Stimulated activated naive CD8-positive, alpha-beta T cell treated with anti-CD3 and anti-CD28 coated beads, Interleukin-15, Interleukin-2, amounts not matched to agents 100 ng/mL and 50 ng/mL, for 24 hours (primary cell): ENCODE measurements around the gene RPL32.
A peak's percentile ranks its signal among the peaks of the same experiment; 100 is the strongest.
"Not testable (repeated sequence)": the region's sequence is repeated elsewhere in the genome, so short reads cannot be mapped to it uniquely, and the experiment has no call there.

Experiments
- H3K27ac Mint-ChIP-seq: one replicate; pipeline ENCODE4 v1.8.0; 2021; ENCODE audit warnings: mild to moderate bottlenecking, mixed read lengths
- H3K27me3 Mint-ChIP-seq: one replicate; pipeline ENCODE4 v1.8.0; 2021; ENCODE audit warnings: mixed read lengths
- H3K36me3 Mint-ChIP-seq: one replicate; pipeline ENCODE4 v1.8.0; 2021; ENCODE audit warnings: low read depth, mixed read lengths
- H3K4me1 Mint-ChIP-seq: one replicate; pipeline ENCODE4 v1.8.0; 2021; ENCODE audit warnings: low read depth, mixed read lengths
- H3K4me3 Mint-ChIP-seq: one replicate; pipeline ENCODE4 v1.8.0; 2021; ENCODE audit warnings: mild to moderate bottlenecking, mixed read lengths
- H3K9me3 Mint-ChIP-seq: one replicate; pipeline ENCODE4 v1.8.0; 2021; ENCODE audit warnings: mixed read lengths

The RPL32 gene

DNA sequence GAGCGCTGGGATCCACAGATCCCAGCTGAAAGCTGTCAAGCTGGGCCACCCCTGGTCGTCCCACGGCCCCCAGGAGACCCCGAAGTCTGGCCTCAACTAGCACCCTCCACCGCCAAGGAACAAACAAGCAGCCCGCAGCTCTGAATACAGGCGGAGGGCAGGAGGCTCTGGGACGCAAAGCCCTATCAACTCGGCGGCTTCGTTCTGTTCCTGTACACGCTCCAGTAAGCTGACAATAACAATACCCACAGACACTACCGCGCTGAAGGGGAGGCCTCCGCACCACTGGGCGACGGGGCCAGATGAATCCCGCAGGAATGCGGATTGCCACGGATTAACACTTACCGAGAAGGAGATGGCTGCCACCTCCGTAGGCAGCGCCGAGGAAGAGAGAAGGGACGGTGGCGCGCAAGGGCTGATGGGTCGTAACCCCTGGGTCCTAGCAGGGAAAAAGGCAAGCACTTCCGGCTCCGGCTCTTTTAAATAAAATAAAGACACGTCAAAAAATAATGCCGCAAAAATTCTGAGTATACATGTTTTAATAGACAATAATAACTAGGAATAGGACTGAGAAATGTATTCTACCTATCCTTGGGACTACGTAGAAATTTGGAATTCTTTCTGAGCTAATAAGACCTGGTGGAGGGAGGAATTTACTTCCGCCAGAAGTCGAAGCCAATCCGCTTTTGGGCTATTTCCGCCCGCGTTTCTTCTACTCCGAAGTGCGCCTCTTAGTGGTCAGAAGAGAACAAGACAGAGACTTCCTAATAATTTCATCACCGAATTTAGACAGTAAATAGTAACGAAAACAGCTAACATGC lies at the start of gene RPL32:
TSS of gene RPL32 (minus strand) at position 417 of the 821 bp plus-strand sequence. CDS start 1,328 bp downstream, outside the sequence.
- H3K27ac Mint-ChIP-seq = peak within 1 kb of the TSS; percentile 99
- H3K36me3 Mint-ChIP-seq = peaks cover 50% of the 10 kb centered on the region
- no peaks in the 10 kb centered on the region for H3K27me3 Mint-ChIP-seq
- peak within 1 kb of the TSS; percentile 98 for H3K4me3 Mint-ChIP-seq
- H3K4me1 Mint-ChIP-seq = peaks cover 62% of the 10 kb centered on the region
- H3K9me3 Mint-ChIP-seq = peaks cover 1% of the 10 kb centered on the region

DNA sequence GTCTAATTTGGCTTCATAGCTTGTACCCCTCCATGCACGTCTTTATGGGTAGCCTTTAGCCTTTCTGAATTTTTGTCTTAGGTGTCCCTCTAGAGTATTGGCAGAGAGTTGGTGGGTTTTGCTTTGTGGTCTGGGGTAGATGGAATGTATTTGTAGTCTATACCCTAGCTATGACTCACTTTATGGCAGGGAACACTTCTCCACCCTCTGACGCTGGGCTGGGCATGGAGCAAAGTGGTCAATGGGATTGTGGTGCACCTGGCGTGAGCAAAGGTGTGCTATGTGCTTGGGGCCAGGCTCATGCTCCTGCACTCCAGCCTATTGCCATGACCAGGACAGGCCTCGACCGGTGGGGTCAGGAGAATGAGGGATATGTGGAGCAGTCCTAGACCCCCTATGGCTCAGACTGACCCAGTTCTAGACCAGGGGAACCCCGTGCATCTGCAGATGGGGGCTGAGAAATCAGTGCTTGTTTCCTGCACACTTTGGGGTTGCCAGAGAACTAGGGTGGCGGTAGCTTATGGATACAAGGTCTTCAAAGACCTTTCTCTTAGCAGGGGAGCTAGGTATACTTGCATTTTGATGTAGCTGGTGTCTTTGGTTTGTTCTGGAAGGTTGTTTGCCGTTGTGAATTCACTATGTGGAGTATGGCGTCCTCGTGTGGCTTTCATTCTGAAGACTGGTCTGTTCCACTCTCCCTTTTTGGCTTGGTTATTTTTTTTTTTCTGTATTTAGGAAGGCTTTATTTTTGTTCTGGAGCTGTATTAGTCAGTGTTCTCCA lies 49.4 kb upstream of the RPL32 start:
- H3K4me1 Mint-ChIP-seq = peaks cover 12% of the 10 kb centered on the region
- no peaks in the 10 kb centered on the region for H3K36me3 Mint-ChIP-seq
- H3K27ac Mint-ChIP-seq = no peak overlapping the region
- no peaks in the 10 kb centered on the region for H3K9me3 Mint-ChIP-seq
- peaks cover 22% of the 10 kb centered on the region for H3K27me3 Mint-ChIP-seq
- no peak overlapping the region for H3K4me3 Mint-ChIP-seq

DNA sequence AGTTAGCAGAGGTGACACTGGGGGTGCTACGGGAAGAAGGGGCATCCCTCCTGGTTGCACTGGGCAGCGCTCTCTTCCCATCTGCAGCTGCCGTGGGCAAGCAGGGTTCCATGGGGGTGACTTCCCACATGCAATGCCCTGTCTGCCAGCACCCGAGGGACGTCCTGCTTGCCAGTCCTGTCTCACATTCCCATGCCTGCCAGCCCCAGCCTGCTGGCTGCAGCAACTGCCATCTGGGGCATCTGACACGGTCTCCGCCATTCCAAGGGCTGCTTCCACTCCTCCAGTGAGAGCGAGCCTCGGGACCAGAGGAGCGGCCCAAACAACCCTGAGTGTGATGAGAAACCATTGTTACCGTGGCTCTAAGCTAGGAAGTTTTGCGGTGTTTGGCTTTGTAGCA lies 45.4 kb upstream of the RPL32 start:
- no peaks in the 10 kb centered on the region for H3K9me3 Mint-ChIP-seq
- peaks cover 25% of the 10 kb centered on the region for H3K27me3 Mint-ChIP-seq
- no peaks in the 10 kb centered on the region for H3K36me3 Mint-ChIP-seq
- peaks cover 15% of the 10 kb centered on the region for H3K4me1 Mint-ChIP-seq
- H3K4me3 Mint-ChIP-seq = no peak overlapping the region
- no peak overlapping the region for H3K27ac Mint-ChIP-seq

DNA sequence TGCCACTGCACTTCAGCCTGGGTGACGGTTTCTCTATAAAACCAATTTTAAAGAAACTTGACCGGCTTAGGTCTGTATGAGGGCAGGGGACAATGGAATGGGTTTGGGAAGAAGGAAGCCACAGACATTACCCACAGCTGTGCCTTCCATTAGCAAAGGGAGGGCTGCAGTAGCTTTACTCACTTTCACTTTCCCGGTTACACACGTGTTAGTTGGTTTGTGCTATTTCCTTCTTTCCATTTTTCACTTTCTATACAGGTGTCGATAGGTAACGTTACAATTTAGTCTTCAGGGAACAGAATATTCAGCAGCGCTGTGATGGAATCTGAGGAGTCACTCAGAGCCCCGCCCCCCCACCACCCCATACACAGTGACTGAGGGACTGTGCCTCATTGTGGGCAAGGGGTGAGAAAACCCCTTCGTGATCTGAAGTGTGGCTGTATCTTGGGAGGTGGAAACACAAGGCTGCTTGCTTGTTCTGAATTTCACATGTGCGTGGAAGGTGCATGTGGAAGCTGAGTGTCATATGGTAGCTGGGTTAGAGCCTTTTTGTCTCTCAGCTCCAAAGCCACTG lies 44.8 kb upstream of the RPL32 start:
- H3K4me3 Mint-ChIP-seq = peak overlapping the region; percentile 19
- H3K36me3 Mint-ChIP-seq = no peaks in the 10 kb centered on the region
- peaks cover 14% of the 10 kb centered on the region for H3K4me1 Mint-ChIP-seq
- H3K9me3 Mint-ChIP-seq = no peaks in the 10 kb centered on the region
- H3K27me3 Mint-ChIP-seq = peaks cover 25% of the 10 kb centered on the region
- H3K27ac Mint-ChIP-seq = no peak overlapping the region

DNA sequence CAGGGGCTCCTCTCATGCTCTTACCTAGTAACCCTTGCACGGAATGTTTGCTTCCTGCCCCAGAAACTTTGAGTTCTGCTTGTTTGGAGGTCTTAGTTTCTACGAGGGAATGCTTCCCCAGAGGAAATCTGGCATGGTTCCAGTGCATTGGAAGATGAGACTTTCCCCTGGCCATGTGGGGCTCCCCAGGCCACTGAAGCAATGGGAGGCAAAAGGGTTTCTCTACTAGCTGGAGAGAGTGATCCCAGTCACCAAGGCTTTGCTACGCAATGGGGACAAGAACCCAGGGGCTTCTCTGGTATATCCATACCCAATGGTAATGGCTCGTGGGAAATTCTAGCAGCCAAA lies 44.2 kb upstream of the RPL32 start:
- H3K36me3 Mint-ChIP-seq = no peaks in the 10 kb centered on the region
- no peak overlapping the region for H3K4me3 Mint-ChIP-seq
- peaks cover 14% of the 10 kb centered on the region for H3K4me1 Mint-ChIP-seq
- H3K27ac Mint-ChIP-seq = no peak overlapping the region
- H3K27me3 Mint-ChIP-seq = peaks cover 24% of the 10 kb centered on the region
- no peaks in the 10 kb centered on the region for H3K9me3 Mint-ChIP-seq

DNA sequence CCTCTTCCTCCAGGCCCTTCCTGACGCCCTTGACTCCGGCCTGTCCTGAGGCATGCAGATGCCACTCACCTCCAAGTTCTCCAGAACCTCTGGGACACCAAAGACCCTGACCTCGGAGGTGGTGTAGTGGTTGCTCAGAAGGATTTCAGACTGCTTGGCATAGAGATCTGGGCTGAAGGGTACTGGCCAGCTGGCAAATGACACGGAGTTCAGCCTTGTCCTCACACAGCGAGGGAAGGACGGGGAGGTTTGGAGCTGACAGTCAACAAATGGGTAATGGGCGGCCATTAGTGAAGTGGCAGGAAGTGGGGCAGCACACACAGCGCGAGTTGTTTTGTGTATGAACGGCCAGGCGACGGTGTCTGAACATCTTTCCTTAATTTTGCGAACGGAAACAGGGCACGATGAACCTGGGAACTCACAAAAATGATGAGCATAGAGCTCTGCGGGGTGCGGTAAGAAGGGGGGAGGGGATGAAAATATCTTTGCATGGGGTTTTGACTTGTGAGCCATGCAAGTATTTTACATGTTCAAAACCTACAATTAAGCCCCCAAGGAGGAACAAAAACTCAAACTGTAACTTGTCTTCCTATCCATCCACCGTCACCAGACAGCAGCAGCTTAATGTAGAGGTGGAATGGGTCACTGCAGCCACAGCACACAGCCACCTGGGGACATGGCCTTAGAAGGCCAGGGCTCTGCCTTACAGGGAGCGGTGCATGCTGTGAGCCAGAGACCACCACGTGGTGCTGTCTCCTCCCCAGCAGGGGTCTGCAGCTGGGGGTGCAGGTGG lies 43.6 kb upstream of the RPL32 start:
- no peak overlapping the region for H3K4me3 Mint-ChIP-seq

DNA sequence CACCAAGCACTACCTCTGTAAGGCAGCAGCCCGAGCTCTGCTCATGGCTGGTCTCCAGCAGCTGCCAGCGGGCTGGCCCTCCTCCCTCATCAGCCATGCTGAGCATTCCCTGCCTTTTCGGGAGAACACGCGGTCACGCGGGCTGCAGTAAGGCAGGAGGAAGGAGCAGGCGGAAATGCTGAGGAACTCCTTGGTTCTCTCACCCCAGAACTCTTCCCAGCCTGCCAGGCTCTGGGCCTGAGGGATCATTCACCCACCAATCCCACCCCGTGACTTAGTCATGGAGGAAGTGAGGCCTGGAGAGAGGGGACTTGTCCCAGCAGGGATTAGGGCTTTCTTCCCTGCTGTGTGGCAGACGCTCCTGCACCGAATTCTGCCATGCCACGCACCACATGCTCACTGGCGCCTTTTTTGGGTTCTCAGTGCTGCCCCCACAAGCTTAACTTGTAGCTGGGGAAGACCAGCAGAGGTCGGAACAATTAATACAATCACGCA lies 42.9 kb upstream of the RPL32 start:
- Mint-ChIP-seq H3K27ac (no peak overlapping the region), H3K9me3 (no peaks in the 10 kb centered on the region), H3K4me3 (no peak overlapping the region), H3K36me3 (no peaks in the 10 kb centered on the region), H3K27me3 (peaks cover 15% of the 10 kb centered on the region), H3K4me1 (peaks cover 14% of the 10 kb centered on the region)

More for the DNA sequence above, 43.6 kb upstream of the RPL32 start:
- H3K36me3 Mint-ChIP-seq = no peaks in the 10 kb centered on the region
- no peaks in the 10 kb centered on the region for H3K9me3 Mint-ChIP-seq
- H3K27ac Mint-ChIP-seq = no peak overlapping the region
- peaks cover 14% of the 10 kb centered on the region for H3K4me1 Mint-ChIP-seq
- H3K27me3 Mint-ChIP-seq = peaks cover 18% of the 10 kb centered on the region

DNA sequence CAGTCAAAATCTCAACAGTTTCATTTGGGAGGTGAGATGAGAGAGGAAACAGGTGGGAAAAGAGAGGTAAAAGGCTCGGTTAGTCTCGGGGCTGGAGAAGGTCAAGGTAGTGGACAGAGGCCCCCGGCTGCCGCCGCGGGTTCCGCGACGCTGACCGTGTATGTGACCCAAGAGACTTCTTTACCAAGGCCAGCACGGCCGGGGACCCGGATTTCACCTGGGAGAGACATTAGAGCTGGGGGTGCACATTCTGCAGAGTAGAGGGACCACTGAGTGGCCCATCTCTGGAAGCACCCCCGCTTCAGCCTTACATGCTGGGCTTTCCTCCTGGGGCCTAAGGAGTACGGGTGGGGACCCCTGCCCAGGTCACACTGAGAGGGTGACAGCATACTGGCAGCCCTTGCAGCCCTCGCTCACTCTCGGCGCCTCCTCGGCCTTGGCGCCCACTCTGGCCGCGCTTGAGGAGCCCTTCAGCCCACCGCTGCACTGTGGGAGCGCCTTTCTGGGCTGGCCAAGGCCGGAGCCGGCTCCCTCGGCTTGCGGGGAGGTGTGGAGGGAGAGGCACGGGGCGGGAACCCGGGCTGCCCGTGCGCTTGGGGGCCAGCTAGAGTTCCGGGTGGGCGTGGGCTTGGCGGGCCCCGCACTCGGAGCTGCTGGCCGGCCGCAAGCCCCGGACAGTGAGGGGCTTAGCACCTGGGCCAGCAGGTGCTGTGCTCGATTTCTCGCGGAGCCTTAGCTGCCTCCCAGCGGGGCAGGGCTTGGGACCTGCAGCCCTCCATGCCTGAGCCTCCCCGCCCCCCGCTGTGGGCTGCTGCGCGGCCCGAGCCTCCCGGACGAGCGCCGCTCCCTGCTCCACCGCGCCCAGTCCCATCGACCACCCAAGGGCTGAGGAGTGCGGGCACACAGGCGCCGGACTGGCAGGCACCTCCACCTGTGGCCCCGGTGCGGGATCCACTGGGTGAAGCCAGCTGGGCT lies 41.3 kb upstream of the RPL32 start:
- H3K9me3 Mint-ChIP-seq = no peaks in the 10 kb centered on the region
- H3K27ac Mint-ChIP-seq = no peak overlapping the region
- peaks cover 9% of the 10 kb centered on the region for H3K27me3 Mint-ChIP-seq
- peaks cover 14% of the 10 kb centered on the region for H3K4me1 Mint-ChIP-seq
- no peaks in the 10 kb centered on the region for H3K36me3 Mint-ChIP-seq
- H3K4me3 Mint-ChIP-seq = no peak overlapping the region

DNA sequence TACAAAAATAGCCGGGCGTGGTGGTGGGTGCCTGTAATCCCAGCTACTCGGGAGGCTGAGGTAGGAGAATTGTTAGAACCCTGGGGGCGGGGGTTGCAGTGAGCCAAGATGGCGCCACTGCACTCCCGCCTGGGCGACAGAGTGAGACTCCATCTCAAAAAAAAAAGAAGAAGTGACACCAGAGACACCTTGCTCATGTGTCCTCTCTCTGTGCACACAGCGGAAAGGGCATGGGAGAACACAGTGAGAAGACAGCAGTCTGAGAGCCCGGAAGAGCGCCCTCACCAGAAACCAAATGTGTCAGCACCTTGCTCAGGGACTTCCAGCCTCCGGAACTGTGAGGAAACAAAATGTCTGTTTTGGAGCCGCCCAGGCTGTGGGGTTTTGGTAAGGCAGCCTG lies 40.5 kb upstream of the RPL32 start:
- H3K4me1 Mint-ChIP-seq = peaks cover 14% of the 10 kb centered on the region
- H3K9me3 Mint-ChIP-seq, H3K4me3 Mint-ChIP-seq, H3K27ac Mint-ChIP-seq, H3K27me3 Mint-ChIP-seq, H3K36me3 Mint-ChIP-seq: not testable (repeated sequence)

DNA sequence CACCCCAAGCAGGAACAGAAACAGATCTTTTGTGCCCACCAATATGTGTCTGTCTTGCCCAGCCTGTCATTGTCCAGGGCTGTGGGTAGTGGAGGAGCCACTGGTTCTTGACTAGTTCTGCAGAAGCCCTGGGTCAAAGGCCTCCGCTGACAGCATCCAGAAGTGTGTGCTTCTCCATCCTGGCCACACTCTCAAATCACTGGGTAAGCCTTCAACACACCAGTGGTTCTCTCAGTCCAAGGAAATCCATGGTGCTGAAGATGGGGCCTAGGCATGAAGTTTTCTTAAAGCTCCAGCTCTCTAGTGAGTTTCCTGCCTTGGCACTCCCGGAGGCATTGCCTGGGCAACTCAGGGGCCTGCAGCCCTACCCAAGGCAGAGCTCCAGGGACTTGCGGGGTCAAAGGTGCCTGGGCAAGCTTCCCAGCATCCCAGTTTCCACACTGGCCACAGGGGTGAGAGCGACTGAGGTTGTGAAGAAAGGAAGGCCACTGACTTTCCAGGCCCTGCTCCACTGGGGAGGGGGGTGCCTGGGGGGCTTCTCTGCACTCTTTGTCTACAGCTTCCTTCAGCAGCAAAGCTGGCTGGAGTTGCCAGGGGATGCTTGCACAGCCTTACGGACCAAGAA lies 37.9 kb upstream of the RPL32 start:
- no peak overlapping the region for H3K4me3 Mint-ChIP-seq
- peaks cover 5% of the 10 kb centered on the region for H3K27me3 Mint-ChIP-seq
- H3K4me1 Mint-ChIP-seq = no peaks in the 10 kb centered on the region
- no peak overlapping the region for H3K27ac Mint-ChIP-seq
- no peaks in the 10 kb centered on the region for H3K36me3 Mint-ChIP-seq
- no peaks in the 10 kb centered on the region for H3K9me3 Mint-ChIP-seq

DNA sequence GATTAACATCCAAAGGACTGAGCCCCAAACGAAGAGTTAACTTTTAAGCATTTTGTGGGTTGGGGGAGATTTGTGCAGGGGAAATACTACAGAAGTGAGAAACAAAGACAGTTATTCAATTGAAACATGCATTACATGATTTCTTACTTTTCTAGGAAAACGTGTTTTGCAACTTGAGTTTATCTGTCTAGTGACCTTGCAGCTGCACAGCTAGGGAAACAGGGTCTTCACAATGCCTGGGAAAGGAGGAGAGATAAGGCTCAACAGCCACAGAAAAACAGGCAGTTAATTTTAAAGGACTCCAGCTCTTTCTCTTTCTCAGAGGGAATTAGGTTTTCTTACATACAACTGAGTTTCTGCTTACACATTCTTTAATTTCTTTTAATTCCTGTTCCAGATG lies 37.4 kb upstream of the RPL32 start:
- not testable (repeated sequence) for H3K27ac Mint-ChIP-seq, H3K36me3 Mint-ChIP-seq

DNA sequence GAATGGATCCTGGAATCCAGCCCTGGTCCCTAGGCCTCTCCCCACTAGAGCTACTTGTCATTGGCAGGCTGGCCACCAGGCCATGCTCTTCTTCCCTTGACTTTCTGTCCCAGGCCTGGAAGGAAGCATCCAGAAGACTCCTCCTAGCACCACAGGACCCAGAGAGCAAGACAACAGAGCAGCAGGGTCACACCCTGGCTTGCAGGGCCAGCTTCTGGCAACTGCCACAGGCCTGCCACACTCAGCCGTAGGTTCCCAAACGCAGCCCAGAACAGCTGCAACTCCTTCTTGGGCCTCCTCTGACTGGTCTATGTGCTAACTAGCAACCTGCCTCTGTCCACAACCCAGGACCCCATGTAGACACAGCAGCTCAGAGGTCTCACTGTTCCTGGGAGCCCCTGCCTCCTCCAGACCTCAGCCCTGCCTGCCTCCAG lies 36.8 kb upstream of the RPL32 start:
- no peak overlapping the region for H3K4me3 Mint-ChIP-seq
- H3K27me3 Mint-ChIP-seq = peaks cover 5% of the 10 kb centered on the region
- no peaks in the 10 kb centered on the region for H3K9me3 Mint-ChIP-seq
- no peaks in the 10 kb centered on the region for H3K4me1 Mint-ChIP-seq
- no peak overlapping the region for H3K27ac Mint-ChIP-seq
- H3K36me3 Mint-ChIP-seq = no peaks in the 10 kb centered on the region

More for the DNA sequence above, 37.4 kb upstream of the RPL32 start:
- not testable (repeated sequence) for H3K27me3 Mint-ChIP-seq, H3K9me3 Mint-ChIP-seq, H3K4me1 Mint-ChIP-seq, H3K4me3 Mint-ChIP-seq

DNA sequence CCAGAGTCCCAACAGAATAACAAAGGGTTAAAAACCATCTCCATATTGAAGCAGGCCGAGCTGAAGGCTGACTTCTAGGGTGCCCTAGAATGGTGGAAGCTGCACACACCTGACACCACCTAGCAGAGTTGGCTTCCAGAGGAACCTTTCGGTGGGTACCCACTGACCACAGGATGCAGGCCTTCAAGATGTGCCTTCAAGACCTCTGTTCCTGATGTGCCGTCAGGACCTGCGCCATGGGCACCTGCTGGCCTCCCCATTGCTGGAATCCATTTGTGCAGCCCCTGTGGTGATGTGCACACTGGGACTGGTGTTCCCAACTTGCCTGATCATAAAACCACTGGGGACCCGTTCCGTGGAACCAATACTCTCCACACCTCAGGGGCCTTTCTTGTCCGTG lies 35.7 kb upstream of the RPL32 start:
- peaks cover 5% of the 10 kb centered on the region for H3K27me3 Mint-ChIP-seq

More for the DNA sequence above, 35.7 kb upstream of the RPL32 start:
- H3K27ac Mint-ChIP-seq = no peak overlapping the region
- no peaks in the 10 kb centered on the region for H3K4me1 Mint-ChIP-seq
- H3K9me3 Mint-ChIP-seq = no peaks in the 10 kb centered on the region
- H3K4me3 Mint-ChIP-seq = no peak overlapping the region
- no peaks in the 10 kb centered on the region for H3K36me3 Mint-ChIP-seq
